ENCODE data around the gene ATP5ME.

DNA sequence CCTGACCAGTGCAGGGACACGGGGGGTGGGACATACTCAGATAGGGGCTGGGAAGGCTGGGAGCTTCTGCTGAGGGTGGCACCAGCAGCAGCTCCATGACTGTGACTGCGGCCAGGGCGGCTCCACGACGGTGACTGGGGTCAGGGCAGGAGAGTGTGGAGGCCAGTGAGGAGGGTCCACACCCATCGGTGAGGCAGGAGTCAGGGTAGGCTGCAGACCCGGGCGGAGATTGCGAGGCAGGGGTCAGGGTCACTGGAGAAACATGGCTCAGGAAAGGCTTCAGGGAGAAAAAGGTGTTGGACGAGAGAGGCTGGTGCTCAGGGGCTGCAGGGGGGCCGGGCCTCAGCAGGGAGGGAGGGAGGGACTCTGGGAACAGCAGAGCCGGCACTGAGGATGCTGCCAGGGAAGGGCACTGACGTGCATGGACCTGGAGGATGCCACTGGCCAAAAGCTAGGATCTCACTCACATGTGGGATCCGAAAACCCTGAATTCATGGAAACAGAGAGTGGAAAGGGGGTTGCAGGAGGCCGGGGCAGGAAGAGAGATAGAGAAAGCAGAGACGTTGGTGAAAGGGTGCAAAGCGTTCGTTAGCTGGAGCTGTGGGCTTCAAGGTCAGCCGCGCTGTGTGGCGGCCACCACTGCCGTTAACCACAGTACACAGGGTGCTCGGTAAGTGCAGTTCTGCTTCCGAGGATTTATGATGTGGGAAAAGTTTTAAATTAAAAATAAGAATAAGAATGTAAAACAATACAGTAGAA is 22.0 kb downstream of the ATP5ME start:
- TF ChIP-seq, protein P1, sequence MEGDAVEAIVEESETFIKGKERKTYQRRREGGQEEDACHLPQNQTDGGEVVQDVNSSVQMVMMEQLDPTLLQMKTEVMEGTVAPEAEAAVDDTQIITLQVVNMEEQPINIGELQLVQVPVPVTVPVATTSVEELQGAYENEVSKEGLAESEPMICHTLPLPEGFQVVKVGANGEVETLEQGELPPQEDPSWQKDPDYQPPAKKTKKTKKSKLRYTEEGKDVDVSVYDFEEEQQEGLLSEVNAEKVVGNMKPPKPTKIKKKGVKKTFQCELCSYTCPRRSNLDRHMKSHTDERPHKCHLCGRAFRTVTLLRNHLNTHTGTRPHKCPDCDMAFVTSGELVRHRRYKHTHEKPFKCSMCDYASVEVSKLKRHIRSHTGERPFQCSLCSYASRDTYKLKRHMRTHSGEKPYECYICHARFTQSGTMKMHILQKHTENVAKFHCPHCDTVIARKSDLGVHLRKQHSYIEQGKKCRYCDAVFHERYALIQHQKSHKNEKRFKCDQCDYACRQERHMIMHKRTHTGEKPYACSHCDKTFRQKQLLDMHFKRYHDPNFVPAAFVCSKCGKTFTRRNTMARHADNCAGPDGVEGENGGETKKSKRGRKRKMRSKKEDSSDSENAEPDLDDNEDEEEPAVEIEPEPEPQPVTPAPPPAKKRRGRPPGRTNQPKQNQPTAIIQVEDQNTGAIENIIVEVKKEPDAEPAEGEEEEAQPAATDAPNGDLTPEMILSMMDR (conservative IDR thresholded peaks at IDR 0.05; ENCODE audit: low read length) = no peak
- TF ChIP-seq EZH2phosphoT487 (IDR thresholded peaks at IDR 0.05; ENCODE audit: borderline replicate concordance, low read depth, low read length) = no peak
